B cell (primary cell): ENCODE data around the gene PLTP. TPM values are rescaled to one million over a fixed set of nuclear protein-coding genes. Genes with fewer than 3 reads are reported as not detected.
A peak's percentile ranks its signal among the peaks of the same experiment; 100 is the strongest.
"Not testable (repeated sequence)": the region's sequence is repeated elsewhere in the genome, so short reads cannot be mapped to it uniquely, and the experiment has no call there.

ENCODE experiments used
- ATAC-seq: fragments of 200-7000 bp; cut with Tn5 transposase; one replicate; pipeline ENCODE4 v1.10.0; 2021; ENCODE audit warnings: low read depth, mild to moderate bottlenecking, moderate number of reproducible peaks, moderate library complexity
- CTCF ChIA-PET: fragments of 350-600 bp; sonication (Branson Sonifier 250); formaldehyde crosslinking; loops from one replicate; lab custom pipeline; 2021; ENCODE audit warnings: antibody characterized with exemption, inconsistent platforms; lab: Charles Lee
- POLR2A ChIA-PET: fragments of 350-600 bp; sonication (Branson Sonifier 250); formaldehyde crosslinking; loops from one replicate; lab custom pipeline; 2021; ENCODE audit warnings: antibody characterized with exemption; lab: Charles Lee
- DNase-seq: peaks from one replicate; pipeline ENCODE4 v3.0.0; 2013
- H2AFZ ChIP-seq: 2 replicates; pipeline ENCODE4 v1.6.1; 2012; ENCODE audit warnings: mild to moderate bottlenecking, low read depth, low read length; ENCODE audit not compliant: insufficient read depth, poor library complexity, severe bottlenecking
- H3K27ac ChIP-seq, 2 donors: 1 replicate in 1 of 2; 2 replicates in 1 of 2; pipeline ENCODE4 v1.5.1; 2012 to 2013; ENCODE audit warnings: low read length in 2 of 2, mild to moderate bottlenecking in 2 of 2, moderate library complexity in 1 of 2
- H3K27me3 ChIP-seq, 4 experiments: fragments of 200-600 bp in 1 of 4; sonication (generic) in 1 of 4; replicated peaks in 1 of 4; 1 replicate in 2 of 4; 2 replicates in 2 of 4; pipeline versions ENCODE4 v1.6.1 to v1.7.0; 2013 to 2016; ENCODE audit warnings: low read length in 3 of 4, mild to moderate bottlenecking in 2 of 4, mixed read lengths in 1 of 4, moderate library complexity in 1 of 4; ENCODE audit not compliant: insufficient read depth in 4 of 4, control insufficient read depth in 3 of 4; ENCODE audit errors: control extremely low read depth in 1 of 4
- H3K36me3 ChIP-seq, 2 experiments: replicated peaks in 1 of 2; 1 replicate in 1 of 2; 2 replicates in 1 of 2; pipeline versions ENCODE4 v1.6.1 to v1.7.1; 2013; ENCODE audit warnings: low read length in 1 of 2; ENCODE audit not compliant: insufficient read depth in 2 of 2, control insufficient read depth in 1 of 2; ENCODE audit errors: control extremely low read depth in 1 of 2, extremely low read depth in 1 of 2
- H3K4me1 ChIP-seq, 2 donors: fragments of 200-600 bp in 1 of 2; sonication (generic) in 1 of 2; 1 replicate in 1 of 2; 2 replicates in 1 of 2; pipeline versions ENCODE4 v1.5.1 to v1.6.1; 2013 to 2017; ENCODE audit warnings: low read length in 2 of 2; ENCODE audit not compliant: control insufficient read depth in 2 of 2, insufficient read depth in 2 of 2
- H3K4me2 ChIP-seq: replicated peaks from 2 replicates; pipeline ENCODE3; 2012; ENCODE audit warnings: mild to moderate bottlenecking, low read depth, low read length; ENCODE audit not compliant: poor library complexity, severe bottlenecking
- H3K4me3 ChIP-seq, 5 experiments: fragments of 200-600 bp in 1 of 5; sonication (generic) in 1 of 5; 1 replicate in 3 of 5; 2 replicates in 2 of 5; pipeline versions ENCODE4 v1.5.1 to v1.7.0; 2011 to 2016; ENCODE audit warnings: low read length in 4 of 5, mild to moderate bottlenecking in 4 of 5, low read depth in 2 of 5, control low read depth in 1 of 5, moderate library complexity in 1 of 5; ENCODE audit not compliant: insufficient read depth in 1 of 5; ENCODE audit errors: control extremely low read depth in 1 of 5, extremely low read depth in 1 of 5
- H3K79me2 ChIP-seq: fragments of 200-600 bp; sonication (generic); one replicate; pipeline ENCODE4 v1.6.0; 2016; ENCODE audit warnings: low read length; ENCODE audit not compliant: control insufficient read depth, insufficient read depth
- H3K9ac ChIP-seq: fragments of 200-600 bp; sonication (generic); 2 replicates; pipeline ENCODE4 v1.6.1; 2017; ENCODE audit warnings: mild to moderate bottlenecking, low read length, moderate library complexity
- H3K9me3 ChIP-seq, 3 donors: one replicate each; pipeline versions ENCODE4 v1.6.1 to v1.7.1; 2013; ENCODE audit warnings: low read length in 2 of 3; ENCODE audit not compliant: control insufficient read depth in 2 of 3, insufficient read depth in 1 of 3; ENCODE audit errors: control extremely low read depth in 1 of 3
- H4K20me1 ChIP-seq: 2 replicates; pipeline ENCODE4 v1.6.0; 2012; ENCODE audit warnings: mild to moderate bottlenecking, low read length; ENCODE audit not compliant: insufficient read depth, control insufficient read depth, poor library complexity, severe bottlenecking
- H3K27ac Mint-ChIP-seq: one replicate; pipeline ENCODE4 v1.8.0; 2021; ENCODE audit warnings: mixed read lengths
- H3K27me3 Mint-ChIP-seq: one replicate; pipeline ENCODE4 v1.8.0; 2021; ENCODE audit warnings: mixed read lengths
- H3K4me1 Mint-ChIP-seq: one replicate; pipeline ENCODE4 v1.8.0; 2021; ENCODE audit warnings: mixed read lengths
- H3K4me3 Mint-ChIP-seq: one replicate; pipeline ENCODE4 v1.8.0; 2021; ENCODE audit warnings: mixed read lengths
- H3K9me3 Mint-ChIP-seq: one replicate; pipeline ENCODE4 v1.8.0; 2022; ENCODE audit warnings: mixed read lengths; ENCODE audit not compliant: insufficient read depth
- EZH2 ChIP-seq: IDR thresholded peaks from 2 replicates; pipeline ENCODE4 v1.6.1; 2012; ENCODE audit warnings: borderline replicate concordance, low read depth, mild to moderate bottlenecking, moderate library complexity, low read length; ENCODE audit not compliant: insufficient read depth, poor library complexity, severe bottlenecking
- WGBS: methylation state at CpG from one replicate; pipeline ENCODE4 v1.1.5; 2013; ENCODE audit warnings: missing lambda C conversion rate; ENCODE audit not compliant: insufficient coverage; 5-methylcytosine and 5-hydroxymethylcytosine counted together
- intact Hi-C: fragments of 100-400 bp; cut with micrococcal nuclease; formaldehyde crosslinking; loops from one replicate; pipeline ENCODE4 v1.10.0; 2022
- polyA plus RNA-seq: library from polyadenylated mRNA; depleted of rRNA; stranded (reverse); fragments of >200 nt; gene quantifications from 2 replicates; pipeline ENCODE4 v1.2.3, GENCODE V29; 2012
- total RNA-seq, 2 donors: library from RNA; stranded (reverse); fragments of 120-200 nt in 1 of 2; gene quantifications; 1 replicate in 1 of 2; 2 replicates in 1 of 2; pipeline versions ENCODE4 v1.2.3 to v1.2.4, GENCODE V29; 2013 to 2022
- TF ChIP-seq, protein P1 (sequence below): fragments of 200-600 bp; IDR thresholded peaks from one replicate; pipeline ENCODE4 v1.8.0; 2022; ENCODE audit warnings: antibody characterized with exemption, mild to moderate bottlenecking

Gene PLTP
- total and polyA plus RNA-seq, 2 donors (not counting 1 experiment from before 2014, with no cell fraction given) = 1.4 to 4.0 TPM

DNA sequence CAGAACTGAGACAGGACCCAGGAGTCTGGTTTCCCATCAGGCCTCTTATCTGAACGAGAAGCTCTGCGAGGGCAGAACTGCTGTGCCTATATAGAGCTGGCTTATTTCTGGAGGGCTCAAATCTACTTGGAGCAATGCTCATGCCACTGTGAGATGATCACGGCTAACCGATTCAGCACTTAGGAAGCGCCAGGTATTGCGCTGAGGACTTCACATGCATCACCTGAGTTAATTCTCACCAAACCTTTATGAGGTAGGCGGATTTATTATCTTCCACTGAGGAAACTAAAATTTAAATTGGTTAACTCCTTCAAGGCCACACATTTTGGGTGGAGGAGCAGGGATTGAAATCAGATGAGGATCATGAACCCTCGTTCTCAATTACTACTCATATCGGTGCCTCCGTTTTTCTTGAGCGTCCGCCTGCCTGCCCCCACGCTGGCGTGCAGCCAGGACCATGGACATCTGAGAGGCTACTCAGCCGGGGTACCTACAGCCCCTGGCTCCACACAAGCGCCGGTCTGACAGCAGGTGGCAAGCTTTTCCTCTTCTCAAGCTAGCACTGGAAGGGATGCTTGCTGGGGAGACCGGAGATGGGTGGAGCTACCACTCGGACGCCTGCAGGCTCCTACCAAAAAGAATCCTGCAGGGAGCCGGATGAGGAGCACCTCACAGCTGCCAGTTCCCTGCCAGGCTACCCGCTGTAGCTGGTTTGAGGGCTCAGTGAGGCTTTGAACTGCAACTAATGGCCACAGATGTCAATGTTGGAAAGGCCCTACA is 21.5 kb upstream of the PLTP start:
- peaks cover 0 to 17% of the 10 kb centered on the region in 2 experiments for H3K36me3 ChIP-seq
- Mint-ChIP-seq H3K27me3 (no peaks in the 10 kb centered on the region), H3K4me3 (peak overlapping the region; percentile 96), H3K27ac (peak overlapping the region; percentile 96), H3K4me1 (peaks cover 27% of the 10 kb centered on the region), H3K9me3 (no peaks in the 10 kb centered on the region)
- peak overlapping the region; percentile 81 for H2AFZ ChIP-seq
- no peaks in the 10 kb centered on the region for H3K27me3 ChIP-seq
- intact Hi-C loops = loop anchor here (1.0 to 2.0 kb wide), 2 partner anchors 22 to 155 kb away; partner anchors contain the start of gene NCOA5
- peak overlapping the region; percentile 84 to 100 (median 92) for H3K4me3 ChIP-seq
- H3K4me2 ChIP-seq = peak overlapping the region; percentile 85
- peak overlapping the region; percentile 99 for H3K27ac ChIP-seq
- 15% methylated on average over 17 of the region's 22 CpGs for WGBS
- H4K20me1 ChIP-seq = peaks cover 16% of the 10 kb centered on the region
- no peaks in the 10 kb centered on the region for H3K9me3 ChIP-seq
- ATAC-seq (no peak), DNase-seq (no peak)
- TF ChIP-seq, protein P1, sequence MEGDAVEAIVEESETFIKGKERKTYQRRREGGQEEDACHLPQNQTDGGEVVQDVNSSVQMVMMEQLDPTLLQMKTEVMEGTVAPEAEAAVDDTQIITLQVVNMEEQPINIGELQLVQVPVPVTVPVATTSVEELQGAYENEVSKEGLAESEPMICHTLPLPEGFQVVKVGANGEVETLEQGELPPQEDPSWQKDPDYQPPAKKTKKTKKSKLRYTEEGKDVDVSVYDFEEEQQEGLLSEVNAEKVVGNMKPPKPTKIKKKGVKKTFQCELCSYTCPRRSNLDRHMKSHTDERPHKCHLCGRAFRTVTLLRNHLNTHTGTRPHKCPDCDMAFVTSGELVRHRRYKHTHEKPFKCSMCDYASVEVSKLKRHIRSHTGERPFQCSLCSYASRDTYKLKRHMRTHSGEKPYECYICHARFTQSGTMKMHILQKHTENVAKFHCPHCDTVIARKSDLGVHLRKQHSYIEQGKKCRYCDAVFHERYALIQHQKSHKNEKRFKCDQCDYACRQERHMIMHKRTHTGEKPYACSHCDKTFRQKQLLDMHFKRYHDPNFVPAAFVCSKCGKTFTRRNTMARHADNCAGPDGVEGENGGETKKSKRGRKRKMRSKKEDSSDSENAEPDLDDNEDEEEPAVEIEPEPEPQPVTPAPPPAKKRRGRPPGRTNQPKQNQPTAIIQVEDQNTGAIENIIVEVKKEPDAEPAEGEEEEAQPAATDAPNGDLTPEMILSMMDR = no peak
- TF ChIP-seq EZH2 = no peak
- peak overlapping the region; percentile 99 for H3K9ac ChIP-seq
- peaks cover 38% of the 10 kb centered on the region for H3K79me2 ChIP-seq
- CTCF ChIA-PET = interaction anchor here (0.7 to 4.9 kb wide), 7 partner anchors 30 to 432 kb away, joined by 3 to 44 read pairs (median 5); partner anchors contain the start of genes CTSA, NEURL2, ZNF335 and ZSWIM1
- POLR2A ChIA-PET = interaction anchor here (2.1 to 3.7 kb wide), 6 partner anchors 16 to 52 kb away, joined by 10 to 62 read pairs (median 20); partner anchors contain the start of genes CTSA, NEURL2, PLTP and ZNF335
- peaks cover 12 to 19% of the 10 kb centered on the region in 2 donors for H3K4me1 ChIP-seq

DNA sequence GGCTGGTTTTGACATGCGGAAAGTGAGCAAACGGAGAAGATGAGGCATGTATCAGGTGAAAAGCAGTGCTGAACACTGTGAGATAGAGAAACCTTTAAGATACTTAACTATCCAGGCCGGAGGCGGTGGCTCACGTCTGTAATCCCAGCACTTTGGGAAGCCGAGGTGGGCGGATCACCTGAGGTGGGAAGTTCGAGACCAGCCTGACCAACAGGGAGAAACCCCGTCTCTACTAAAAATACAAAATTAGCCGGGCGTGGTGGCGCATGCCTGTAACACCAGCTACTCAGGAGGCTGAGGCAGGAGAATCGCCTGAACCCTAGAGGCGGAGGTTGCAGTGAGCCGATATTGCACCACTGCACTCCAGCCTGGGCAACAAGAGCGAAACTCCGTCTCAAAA is 19.7 kb upstream of the PLTP start:
- intact Hi-C loops, H3K9me3 ChIP-seq, DNase-seq, H3K27ac ChIP-seq, H3K27me3 ChIP-seq, H2AFZ ChIP-seq, H3K9me3 Mint-ChIP-seq, H3K4me2 ChIP-seq, CTCF ChIA-PET, H3K36me3 ChIP-seq, H4K20me1 ChIP-seq, H3K27me3 Mint-ChIP-seq, H3K4me3 Mint-ChIP-seq, POLR2A ChIA-PET, H3K27ac Mint-ChIP-seq, H3K4me3 ChIP-seq, ATAC-seq, H3K9ac ChIP-seq: not testable (repeated sequence)
- peaks cover 15% of the 10 kb centered on the region for H3K4me1 Mint-ChIP-seq
- Histone ChIP-seq H3K4me1 (peaks cover 12 to 15% of the 10 kb centered on the region in 2 donors), H3K79me2 (peaks cover 20% of the 10 kb centered on the region)
- 95% methylated on average over 17 of the region's 17 CpGs for WGBS
